ENCODE measurements around the gene NDUFAF2.

DNA sequence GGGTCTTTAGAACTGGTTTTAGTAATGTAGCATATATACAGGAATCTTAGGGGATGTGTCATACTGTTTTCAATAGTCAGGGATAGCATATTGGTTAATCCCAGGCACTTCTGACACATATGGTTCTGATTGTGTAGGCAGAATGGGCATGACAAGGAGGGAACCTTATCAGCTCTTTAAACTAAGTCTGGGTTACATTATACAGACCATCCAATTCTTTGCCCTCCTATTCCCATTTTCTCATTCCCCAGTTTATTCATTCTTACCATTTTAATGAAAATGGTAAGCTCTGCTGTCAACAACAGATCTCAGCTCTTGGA is 85.1 kb downstream of the NDUFAF2 start:
- TF ChIP-seq, protein P1, sequence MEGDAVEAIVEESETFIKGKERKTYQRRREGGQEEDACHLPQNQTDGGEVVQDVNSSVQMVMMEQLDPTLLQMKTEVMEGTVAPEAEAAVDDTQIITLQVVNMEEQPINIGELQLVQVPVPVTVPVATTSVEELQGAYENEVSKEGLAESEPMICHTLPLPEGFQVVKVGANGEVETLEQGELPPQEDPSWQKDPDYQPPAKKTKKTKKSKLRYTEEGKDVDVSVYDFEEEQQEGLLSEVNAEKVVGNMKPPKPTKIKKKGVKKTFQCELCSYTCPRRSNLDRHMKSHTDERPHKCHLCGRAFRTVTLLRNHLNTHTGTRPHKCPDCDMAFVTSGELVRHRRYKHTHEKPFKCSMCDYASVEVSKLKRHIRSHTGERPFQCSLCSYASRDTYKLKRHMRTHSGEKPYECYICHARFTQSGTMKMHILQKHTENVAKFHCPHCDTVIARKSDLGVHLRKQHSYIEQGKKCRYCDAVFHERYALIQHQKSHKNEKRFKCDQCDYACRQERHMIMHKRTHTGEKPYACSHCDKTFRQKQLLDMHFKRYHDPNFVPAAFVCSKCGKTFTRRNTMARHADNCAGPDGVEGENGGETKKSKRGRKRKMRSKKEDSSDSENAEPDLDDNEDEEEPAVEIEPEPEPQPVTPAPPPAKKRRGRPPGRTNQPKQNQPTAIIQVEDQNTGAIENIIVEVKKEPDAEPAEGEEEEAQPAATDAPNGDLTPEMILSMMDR (IDR thresholded peaks at IDR 0.05; ENCODE audit: control extremely low read depth in 1 of 3, insufficient read depth in 1 of 3, low read depth in 1 of 3, low read length in 3 of 3), result no peak
- TF ChIP-seq RFX5 (IDR thresholded peaks at IDR 0.05; ENCODE audit: borderline replicate concordance, low read depth, low read length) (no peak), EP300 (IDR thresholded peaks at IDR 0.05; ENCODE audit: borderline replicate concordance in 1 of 2, low read depth in 2 of 2, low read length in 2 of 2) (no peak), RXRA (IDR thresholded peaks at IDR 0.05; ENCODE audit: insufficient read depth, low read depth, low read length) (no peak), ZNF274 (IDR thresholded peaks at IDR 0.05; ENCODE audit: borderline replicate concordance, extremely low read depth, low read length) (no peak), SP1 (IDR thresholded peaks at IDR 0.05; ENCODE audit: low read depth, low read length) (no peak), POLR2A (IDR thresholded peaks at IDR 0.05; ENCODE audit: control extremely low read depth in 1 of 2, low read depth in 2 of 2, low read length in 2 of 2) (no peak), POLR2AphosphoS5 (IDR thresholded peaks at IDR 0.05; ENCODE audit: low read depth, low read length) (no peak), HDAC2 (IDR thresholded peaks at IDR 0.05; ENCODE audit: borderline replicate concordance in 1 of 2, low read depth in 2 of 2, low read length in 2 of 2) (no peak), BRCA1 (IDR thresholded peaks at IDR 0.05; ENCODE audit: low read depth, low read length) (no peak), SP2 (IDR thresholded peaks at IDR 0.05; ENCODE audit: low read length) (no peak)
